ENCODE data around the gene C1orf198. TPM values are rescaled to one million over a fixed set of nuclear protein-coding genes. Genes with fewer than 3 reads are reported as not detected.

C1orf198 gene
- total and polyA plus RNA-seq, 2 of the 8 experiments (the other 6 are each of a cell fraction or from before 2014, with no cell fraction given) = 30.6 to 45.0 TPM

- H3K18ac ChIP-seq (ENCODE audit: extremely low read depth, low read length) = no peak overlapping the region
- ChIA-PET CTCF (ENCODE audit: partially characterized antibody) (interaction anchor here (0.8 to 1.2 kb wide), 8 partner anchors 8 to 418 kb away, joined by 3 to 5 read pairs (median 3); no protein-coding TSS in a partner anchor), POLR2A (ENCODE audit: partially characterized antibody) (no interaction called here)
- 88% methylated on average over 13 of the region's 13 CpGs; no CpG with 5 or more reads in 1 of the 2 experiments for WGBS, 2 experiments (ENCODE audit: extremely low coverage in 1 of 2, insufficient coverage in 1 of 2, insufficient read length in 1 of 2, insufficient replicate concordance in 2 of 2, low coverage in 1 of 2, low lambda C conversion rate in 2 of 2, missing lambda C conversion rate in 1 of 2)
- no peak overlapping the region for H2BK5ac ChIP-seq (ENCODE audit: low read depth, low read length)
- H3K79me2 ChIP-seq (ENCODE audit: control insufficient read depth in 1 of 2, insufficient read depth in 2 of 2, low read length in 2 of 2) = no peaks in the 10 kb centered on the region
- no peak overlapping the region for H3K4me2 ChIP-seq (ENCODE audit: insufficient read depth in 1 of 2, low read depth in 2 of 2, low read length in 2 of 2)
- no peak overlapping the region for H2BK120ac ChIP-seq (replicated peaks; ENCODE audit: low read depth, low read length)
- H4K91ac ChIP-seq (replicated peaks; ENCODE audit: insufficient read length, low read length) = no peak overlapping the region
- no peak overlapping the region for H3K14ac ChIP-seq (ENCODE audit: insufficient read length)
- H3K23me2 ChIP-seq (ENCODE audit: low read depth, low read length) = no peaks in the 10 kb centered on the region
- FAIRE-seq = no peak
- TF ChIP-seq ASH2L (IDR thresholded peaks at IDR 0.05; ENCODE audit: low read length) = no peak
- no peak for TF ChIP-seq EGR1 (IDR thresholded peaks at IDR 0.05; ENCODE audit: borderline replicate concordance, low read depth, low read length)
- peak; percentile 56 to 62 for TF ChIP-seq RAD21 (IDR thresholded peaks at IDR 0.05 in 1 of 2, conservative IDR thresholded peaks at IDR 0.05 in 1 of 2; ENCODE audit: low read depth in 2 of 2, low read length in 2 of 2)
- TF ChIP-seq CTCF (IDR thresholded peaks at IDR 0.05; ENCODE audit: control extremely low read depth in 1 of 3, insufficient read depth in 1 of 3, low read depth in 1 of 3, low read length in 3 of 3) = peak in 2 of 3 experiments; percentile 24 to 28; a peak in 2 of 4 replicates
- peaks cover 2 to 18% (median 11%) of the 10 kb centered on the region in 4 experiments for H3K27me3 ChIP-seq (replicated peaks in 1 of 4; ENCODE audit: control insufficient read depth in 3 of 4, extremely low read depth in 1 of 4, insufficient read depth in 3 of 4, low read length in 3 of 4)
- no peak overlapping the region for H2BK15ac ChIP-seq (ENCODE audit: low read length)
- no peak overlapping the region for H2AFZ ChIP-seq (ENCODE audit: low read length)
- H2BK12ac ChIP-seq (ENCODE audit: low read depth, low read length) = no peak overlapping the region
- no peak overlapping the region for H3K56ac ChIP-seq (replicated peaks; ENCODE audit: insufficient read length, low read depth, low read length)
- H3K9me3 ChIP-seq (ENCODE audit: insufficient read depth in 2 of 2, low read depth in 1 of 2, low read length in 1 of 2) = no peaks in the 10 kb centered on the region
- H4K8ac ChIP-seq (ENCODE audit: extremely low read depth, insufficient read depth, low read length) = no peak overlapping the region; the same call in 1 of the 2 replicates
- no peak overlapping the region for H2AK5ac ChIP-seq (ENCODE audit: low read depth, low read length)
- H3K9ac ChIP-seq (replicated peaks in 1 of 4; ENCODE audit: extremely low read depth in 1 of 4, low read depth in 3 of 4, low read length in 3 of 4) = no peak overlapping the region
- no peak overlapping the region for H2BK20ac ChIP-seq (ENCODE audit: low read length)
- 0 out of 7 replicates have a peak, but pooled peaks cover 0 to 2% (median 0%) of the 10 kb centered on the region in 4 experiments for H3K4me1 ChIP-seq (replicated peaks in 1 of 4; ENCODE audit: control insufficient read depth in 3 of 4, insufficient read depth in 4 of 4, low read length in 3 of 4)
- no peaks in the 10 kb centered on the region for H3K36me3 ChIP-seq (ENCODE audit: control insufficient read depth in 2 of 4, insufficient read depth in 4 of 4, low read length in 3 of 4)
- H3K27ac ChIP-seq (ENCODE audit: low read depth, low read length) = no peak overlapping the region
- H3K79me1 ChIP-seq (ENCODE audit: low read depth, low read length) = no peaks in the 10 kb centered on the region
- H4K5ac ChIP-seq (ENCODE audit: insufficient read length, low read depth, low read length) = no peak overlapping the region
- no peaks in the 10 kb centered on the region for H4K20me1 ChIP-seq (replicated peaks in 1 of 2; ENCODE audit: control insufficient read depth in 1 of 2, insufficient read depth in 2 of 2, low read length in 2 of 2)
- no peak overlapping the region for H3K4me3 ChIP-seq (ENCODE audit: extremely low read depth in 1 of 4, insufficient read depth in 2 of 4, low read depth in 3 of 4, low read length in 4 of 4)
- H3K4ac ChIP-seq (replicated peaks; ENCODE audit: insufficient read length, low read depth, low read length) = no peak overlapping the region
- DNase-seq (ENCODE audit: low read depth in 1 of 2, low spot score in 2 of 2) = peak in 1 of 2 experiments; percentile 33
- H3K23ac ChIP-seq (ENCODE audit: insufficient read length) = no peak overlapping the region
Measured at GRCh38 chr1:230792691-230793462, 75.4 kb downstream of the C1orf198 start.
